Sigmoid colon (tissue), 4 donors: ENCODE measurements around the gene SLC8A2.

Experiments
- CTCF ChIP-seq, 4 experiments: fragments of 450-650 bp in 3 of 4; fragments of 200-600 bp in 1 of 4; IDR thresholded peaks; one replicate each; pipeline ENCODE4 v1.5.1; 2016 to 2019; ENCODE audit warnings: antibody characterized with exemption in 4 of 4, mild to moderate bottlenecking in 3 of 4, moderate library complexity in 2 of 4
- EP300 ChIP-seq, 4 donors: sonication (generic); formaldehyde crosslinking; IDR thresholded peaks; one replicate each; pipeline ENCODE4 v1.6.1; 2017; ENCODE audit warnings: antibody characterized with exemption in 4 of 4
- POLR2A ChIP-seq, 2 donors: fragments of 450-650 bp; IDR thresholded peaks; one replicate each; pipeline ENCODE4 v1.6.1; 2016; ENCODE audit warnings: antibody characterized with exemption in 2 of 2, mild to moderate bottlenecking in 2 of 2, moderate library complexity in 2 of 2
- POLR2AphosphoS5 ChIP-seq, 4 donors: sonication (generic); formaldehyde crosslinking; IDR thresholded peaks; one replicate each; pipeline ENCODE4 v1.6.1; 2017; ENCODE audit warnings: antibody characterized with exemption in 4 of 4

DNA sequence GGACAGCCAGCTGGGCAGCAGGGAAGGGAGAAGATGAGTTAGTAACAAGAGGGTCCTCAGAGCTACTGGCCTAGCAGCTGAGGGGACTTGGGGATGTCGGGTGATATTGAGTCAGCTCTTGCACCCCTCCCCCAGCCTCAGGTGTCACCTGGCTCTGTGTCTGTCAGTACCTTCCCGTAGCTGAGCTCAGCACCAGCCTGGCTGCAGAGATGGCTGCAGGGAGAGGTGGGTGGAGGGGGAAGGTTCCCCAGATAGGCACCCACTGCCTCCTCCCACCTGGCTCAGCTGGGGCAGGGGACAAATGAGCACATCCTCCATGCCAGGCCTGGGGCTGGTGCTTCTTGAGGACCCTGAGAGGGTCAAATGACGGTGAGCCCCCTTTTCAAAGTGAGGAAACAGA lies 19.2 kb upstream of the SLC8A2 start:
- TF ChIP-seq CTCF (IDR thresholded peaks at IDR 0.05): no peak
- TF ChIP-seq POLR2A (IDR thresholded peaks at IDR 0.05): no peak
- TF ChIP-seq EP300 (IDR thresholded peaks at IDR 0.05): no peak
- TF ChIP-seq POLR2AphosphoS5 (IDR thresholded peaks at IDR 0.05): no peak
